Stimulated activated CD4-positive, alpha-beta T cell treated with anti-CD3 and anti-CD28 coated beads, Interleukin-12 subunit alpha, Interleukin-12 subunit beta, amount 100 ng/mL, for 24 hours (primary cell): ENCODE results near the gene MRM2.

Experiments
- DNase-seq, 2 experiments: peaks; one replicate each; pipeline ENCODE4 v3.0.0-alpha.2; 2020; ENCODE audit warnings: low read depth in 2 of 2

MRM2 gene

DNA sequence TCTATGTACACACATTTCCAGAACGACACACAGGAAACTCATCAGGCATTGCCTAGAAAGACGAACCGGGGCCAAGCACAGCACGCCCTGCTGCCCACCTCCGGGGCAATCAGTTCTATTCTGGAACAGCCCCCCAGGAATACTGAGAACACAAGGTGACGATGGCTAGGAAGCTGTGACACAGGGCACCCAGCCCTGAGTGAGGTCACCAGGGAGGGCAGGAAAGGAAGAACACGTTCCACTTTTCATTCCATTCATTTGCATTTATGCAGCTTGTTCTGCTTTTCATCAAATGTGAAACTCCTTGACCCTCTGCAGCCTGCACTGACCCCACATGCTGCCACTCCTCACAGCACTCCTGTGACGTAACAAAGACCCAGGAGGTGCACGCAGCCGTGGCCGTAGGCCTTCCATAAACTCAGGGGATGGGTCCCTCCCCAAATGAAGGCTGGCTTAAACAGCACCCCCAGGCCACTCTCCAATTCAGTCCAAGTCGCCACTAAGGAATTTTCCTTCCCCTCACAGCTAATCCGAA, 38.2 kb downstream of the MRM2 start:
- DNase-seq = no peak

DNA sequence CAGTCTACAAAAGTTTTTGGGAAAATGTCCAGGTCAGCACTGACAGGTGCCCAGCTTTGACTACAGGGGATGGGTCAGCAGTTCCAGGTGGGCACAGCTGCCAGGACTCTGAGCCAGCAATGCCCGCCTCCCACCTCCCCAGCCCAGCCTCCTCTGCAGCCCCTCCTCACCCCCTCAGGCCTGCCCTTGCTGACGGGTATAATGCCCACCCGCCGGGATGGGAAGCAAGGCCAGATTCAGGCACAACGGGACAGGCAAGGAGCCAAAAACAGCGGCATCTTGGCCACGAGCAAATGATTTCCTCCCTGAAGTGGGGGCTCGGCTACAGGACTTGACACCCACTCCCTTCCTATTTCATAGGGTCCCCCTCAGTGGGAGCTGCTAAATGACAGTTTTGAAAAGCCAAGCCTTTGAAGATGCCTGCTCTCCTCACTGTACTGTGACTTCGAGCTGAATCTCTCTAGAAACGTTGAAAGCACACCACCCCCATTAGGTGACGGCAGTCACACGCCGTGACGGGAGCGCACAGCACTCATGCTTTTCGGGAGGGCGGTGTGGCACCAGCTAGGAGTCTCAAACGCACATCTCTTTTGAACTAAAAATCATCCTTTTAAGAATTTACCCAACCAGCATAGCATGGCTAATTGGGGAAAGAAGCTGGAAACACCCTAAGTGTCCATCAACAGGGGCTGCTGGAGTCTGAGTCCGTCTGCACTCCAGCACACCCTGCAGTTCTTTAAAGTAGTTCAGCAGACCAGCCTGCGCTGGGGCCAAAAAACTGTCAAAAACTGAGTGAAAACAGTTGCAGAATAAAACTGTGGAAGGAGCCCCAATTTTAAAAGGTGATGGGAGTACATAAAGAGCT, 38.9 kb downstream of the MRM2 start:
- no peak for DNase-seq

DNA sequence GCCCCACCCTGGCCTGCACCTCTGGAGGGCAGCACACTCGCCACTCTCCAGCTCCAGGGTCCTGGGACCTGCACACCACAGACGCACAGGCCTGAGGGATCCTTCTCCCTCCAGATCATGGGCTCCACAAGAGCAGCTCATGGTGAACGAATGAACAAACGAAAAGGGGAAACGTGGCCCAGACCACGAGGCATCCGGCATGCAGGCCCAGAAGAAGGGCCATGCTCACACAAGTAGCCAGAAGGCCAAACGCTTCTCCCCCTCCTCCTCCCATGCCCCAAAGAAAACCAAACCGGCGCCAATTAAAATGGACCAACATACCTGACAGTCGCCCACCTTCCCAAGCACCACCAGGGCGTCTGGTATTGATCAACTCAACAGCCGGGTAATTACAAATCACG, 39.6 kb downstream of the MRM2 start:
- DNase-seq = no peak

DNA sequence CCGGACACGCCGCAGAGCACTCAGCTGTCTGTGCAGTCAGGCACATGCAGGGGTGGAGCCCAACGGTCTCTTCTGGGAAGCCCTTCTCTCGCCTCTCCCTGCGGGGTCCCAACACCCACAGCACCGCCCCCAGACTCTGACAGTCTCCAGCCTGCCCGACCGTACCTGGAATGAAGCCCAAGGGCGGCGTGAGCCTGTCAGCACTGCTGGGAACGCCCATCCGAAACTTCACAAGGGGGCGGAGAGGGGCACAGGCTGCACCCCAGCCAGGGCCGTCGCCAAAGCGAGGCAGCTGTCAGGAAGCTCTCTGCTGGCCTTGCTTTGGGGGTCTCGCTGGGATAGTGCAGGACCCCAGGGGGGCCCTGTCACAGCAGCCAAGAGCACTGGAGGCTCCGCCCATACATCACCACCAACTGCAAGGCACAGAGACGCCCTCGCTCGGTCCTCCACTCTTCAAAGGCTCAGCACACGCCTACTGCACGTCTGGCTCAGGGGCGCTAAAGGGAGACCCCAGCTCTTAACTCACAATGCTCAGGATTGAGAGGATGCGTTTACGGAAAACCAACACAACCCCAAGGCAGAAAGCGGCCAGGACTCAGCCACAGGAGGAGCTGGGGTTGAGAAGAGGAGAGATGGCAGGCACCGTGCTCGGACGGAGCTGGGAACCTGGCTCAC, 40.2 kb downstream of the MRM2 start:
- DNase-seq = no peak

DNA sequence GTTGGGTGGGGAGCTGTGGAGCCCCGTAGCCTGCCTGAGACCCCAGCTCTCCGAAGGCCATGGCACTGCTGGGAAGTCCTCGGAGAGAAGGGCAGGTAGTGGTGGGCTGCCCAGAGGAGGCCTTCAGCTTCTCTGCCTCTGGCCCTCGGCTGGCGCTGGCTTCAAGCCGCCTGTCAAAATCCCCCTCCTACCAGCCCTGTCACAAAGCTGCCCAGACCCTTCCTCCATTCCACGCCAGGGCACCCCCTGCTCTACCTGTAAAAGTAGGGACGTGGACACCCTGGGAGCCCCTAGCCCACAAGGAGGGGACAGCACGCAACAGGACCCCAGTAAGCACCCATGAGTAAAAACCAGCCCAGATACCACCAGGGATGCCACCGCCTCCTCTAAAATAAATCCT, 40.9 kb downstream of the MRM2 start:
- DNase-seq = no peak

DNA sequence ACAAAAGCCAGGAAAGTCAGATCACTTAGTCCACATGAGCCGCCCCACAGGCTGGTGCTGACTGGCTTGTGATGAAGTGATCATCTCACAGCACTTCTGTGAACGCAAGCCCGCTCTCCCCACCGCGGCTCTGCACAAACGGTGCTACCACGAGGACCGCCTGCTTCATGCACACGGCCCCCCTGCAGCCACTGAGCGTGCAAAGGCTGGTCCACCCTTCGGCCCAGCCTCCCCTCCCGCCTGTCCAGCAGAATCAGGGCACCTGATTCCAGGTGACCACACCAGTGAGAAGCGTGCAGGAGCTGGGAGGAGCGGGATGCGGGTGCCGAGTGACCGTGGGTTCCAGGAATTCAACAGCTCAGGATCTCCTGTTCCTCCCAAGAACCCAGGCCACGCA, 41.4 kb downstream of the MRM2 start:
- no peak for DNase-seq

DNA sequence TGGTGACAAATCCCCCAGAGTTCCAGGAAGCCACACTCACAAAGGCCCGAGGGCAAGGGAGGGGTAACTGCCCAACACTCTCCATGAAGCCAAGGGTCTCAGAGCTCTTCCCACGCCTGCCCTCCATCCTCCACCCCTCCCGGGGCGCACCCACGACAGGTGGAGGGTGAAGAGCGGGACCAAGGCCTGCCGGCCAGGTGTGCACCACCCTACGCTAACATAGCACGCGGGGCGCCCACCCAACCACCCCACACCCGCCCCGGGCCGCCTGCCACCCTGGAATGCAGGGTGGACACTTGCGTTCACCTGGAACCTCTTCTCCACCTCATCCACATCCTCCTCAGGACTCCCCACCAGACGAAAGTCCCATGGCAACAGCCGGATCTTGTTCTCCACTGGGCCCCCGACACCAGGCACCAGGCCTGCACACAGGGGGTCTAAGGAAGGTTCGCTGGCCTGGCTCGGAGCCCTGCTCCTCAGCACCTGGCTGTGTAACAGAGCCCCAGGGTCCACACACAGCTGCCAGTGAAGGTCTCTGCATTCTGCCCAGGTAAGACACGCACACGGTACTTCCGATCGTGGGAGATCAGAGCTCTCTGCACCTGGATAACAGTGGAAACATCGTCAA, 41.9 kb downstream of the MRM2 start:
- DNase-seq = no peak

DNA sequence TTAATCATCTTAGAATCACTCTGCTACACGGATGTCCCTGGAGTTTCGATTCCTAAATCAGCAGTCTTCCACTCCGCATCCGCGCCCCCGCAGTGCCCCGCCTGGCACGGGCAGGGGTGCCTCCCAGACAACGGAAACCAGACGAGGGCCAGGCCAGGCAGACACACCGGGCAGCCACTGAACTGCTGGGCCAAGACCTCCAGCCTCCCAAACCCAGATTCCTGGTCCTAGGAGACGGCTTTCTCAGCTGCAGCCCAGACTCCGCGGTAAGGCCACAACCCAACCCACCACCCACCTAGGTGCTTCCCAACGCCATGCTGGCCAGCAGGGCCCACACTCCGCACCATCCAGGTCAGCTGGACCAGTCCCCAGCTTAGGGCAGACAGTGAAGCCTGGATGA, 42.5 kb downstream of the MRM2 start:
- DNase-seq = no peak

DNA sequence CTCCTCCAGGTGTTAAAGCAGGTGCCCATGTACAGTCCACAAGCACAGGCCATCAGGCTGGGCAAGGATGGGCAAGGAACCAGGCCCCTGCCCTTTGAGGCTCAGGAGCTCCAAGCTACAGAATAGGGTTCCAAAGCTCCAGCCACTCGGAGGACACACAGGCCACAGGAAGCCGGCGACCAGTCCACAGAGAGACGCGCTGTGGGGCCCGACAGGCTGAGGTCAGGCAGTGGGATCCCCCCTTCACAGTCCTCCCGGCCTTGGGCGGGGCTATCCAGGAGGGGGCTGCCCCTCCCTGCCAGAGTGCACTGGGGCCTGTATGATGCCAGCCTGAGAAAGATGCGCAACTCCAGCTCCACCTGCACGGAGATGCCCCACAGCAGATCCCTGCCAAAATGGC, 43.2 kb downstream of the MRM2 start:
- DNase-seq = no peak

DNA sequence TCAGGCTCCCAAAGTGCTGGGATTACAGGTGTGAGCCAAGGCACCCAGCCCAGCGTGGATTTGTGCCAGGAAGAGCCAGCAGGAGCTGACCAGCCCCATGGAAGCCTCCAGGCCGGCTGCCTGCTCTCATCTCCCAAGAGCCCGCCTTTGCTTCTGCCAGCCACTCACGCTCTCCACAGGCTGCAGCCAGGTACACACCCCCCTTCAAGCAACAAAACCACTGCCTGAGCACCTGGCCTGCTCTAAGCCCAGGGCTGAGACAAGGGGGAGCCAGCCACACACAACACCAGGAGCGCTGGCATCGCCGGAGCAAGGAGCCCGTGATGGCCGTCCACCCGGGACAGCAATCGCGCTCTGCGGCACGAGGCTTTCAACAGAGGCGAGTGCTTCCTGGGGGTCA, 43.8 kb downstream of the MRM2 start:
- no peak for DNase-seq

DNA sequence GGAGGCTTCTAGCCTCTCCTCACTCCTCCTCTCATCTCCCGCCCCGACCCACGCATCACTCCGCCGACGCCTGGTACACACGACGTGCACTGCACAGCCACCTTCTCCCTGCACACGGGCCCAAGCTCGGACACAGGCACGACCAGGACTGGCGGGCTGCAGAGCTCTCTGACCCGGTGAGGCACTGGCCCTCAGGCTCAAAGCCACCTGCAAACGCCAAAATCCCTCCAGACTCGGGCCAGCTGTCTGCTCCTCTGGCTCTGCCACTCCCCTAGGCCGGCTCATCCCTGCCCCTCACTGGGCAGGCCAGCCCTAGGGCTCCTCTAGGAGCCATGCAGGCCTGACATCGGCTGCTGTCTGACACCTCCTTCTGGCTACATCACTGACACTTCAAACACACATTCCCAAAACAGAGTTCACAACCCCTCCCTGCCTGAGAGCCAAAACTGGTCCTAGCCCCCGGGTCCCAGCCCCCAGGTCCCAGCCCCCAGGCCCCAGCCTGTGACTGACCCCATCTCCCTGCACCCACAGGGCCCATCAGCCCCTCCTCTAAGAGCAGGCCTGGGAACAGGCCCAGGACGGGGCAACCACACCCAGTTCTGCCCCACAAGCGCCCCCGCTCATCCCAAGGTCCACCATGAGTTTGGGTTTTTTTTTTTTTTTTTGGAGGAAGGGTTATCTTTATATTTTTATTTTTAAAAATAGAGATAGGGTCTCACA, 44.4 kb downstream of the MRM2 start:
- no peak for DNase-seq

DNA sequence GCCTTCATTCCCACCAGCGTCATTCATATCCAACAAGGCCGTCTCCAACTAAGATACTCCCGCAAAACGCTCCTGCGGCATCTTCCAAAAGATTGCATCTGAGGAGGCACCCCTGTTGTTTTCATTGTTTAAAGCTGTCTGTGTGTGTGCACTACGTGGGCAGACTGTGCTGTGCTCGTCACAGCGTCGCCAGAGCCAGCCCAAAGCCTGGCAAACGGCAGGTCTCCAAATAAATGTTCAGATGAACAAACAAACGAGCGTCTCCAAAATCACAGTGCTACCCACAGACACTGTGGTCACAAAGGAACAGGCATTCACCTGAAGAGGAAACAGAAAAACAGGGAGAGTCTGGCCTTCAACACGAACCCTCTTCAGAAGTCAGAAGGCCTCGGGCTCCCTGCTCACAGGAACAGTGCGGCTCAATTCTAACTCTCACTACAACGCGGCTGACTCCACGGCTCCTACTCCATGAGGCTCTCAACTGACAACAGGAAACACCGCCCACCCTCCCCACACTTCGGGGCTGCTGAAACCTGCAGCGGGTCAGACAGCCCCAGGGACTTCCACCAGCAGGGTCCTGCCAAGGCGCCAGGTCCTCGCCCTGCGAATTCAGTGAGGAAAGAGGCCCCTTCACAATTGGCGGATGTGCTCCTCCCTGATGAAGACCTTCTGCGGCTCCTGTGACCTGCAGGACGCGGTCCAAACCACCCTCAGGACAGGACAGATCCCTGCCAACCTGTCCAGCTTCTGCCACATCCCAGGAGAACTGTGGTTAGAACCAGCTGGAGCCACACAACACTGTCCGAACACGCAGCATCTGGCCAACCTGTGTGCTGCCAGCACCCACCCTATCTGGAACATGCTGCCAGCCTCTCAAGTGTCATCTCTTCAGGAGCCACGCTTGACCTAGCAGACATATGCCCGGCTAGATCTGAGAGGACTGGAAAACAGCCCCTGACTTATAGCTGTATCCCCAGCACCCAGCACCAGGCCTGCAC, 45.3 kb downstream of the MRM2 start:
- DNase-seq = no peak

DNA sequence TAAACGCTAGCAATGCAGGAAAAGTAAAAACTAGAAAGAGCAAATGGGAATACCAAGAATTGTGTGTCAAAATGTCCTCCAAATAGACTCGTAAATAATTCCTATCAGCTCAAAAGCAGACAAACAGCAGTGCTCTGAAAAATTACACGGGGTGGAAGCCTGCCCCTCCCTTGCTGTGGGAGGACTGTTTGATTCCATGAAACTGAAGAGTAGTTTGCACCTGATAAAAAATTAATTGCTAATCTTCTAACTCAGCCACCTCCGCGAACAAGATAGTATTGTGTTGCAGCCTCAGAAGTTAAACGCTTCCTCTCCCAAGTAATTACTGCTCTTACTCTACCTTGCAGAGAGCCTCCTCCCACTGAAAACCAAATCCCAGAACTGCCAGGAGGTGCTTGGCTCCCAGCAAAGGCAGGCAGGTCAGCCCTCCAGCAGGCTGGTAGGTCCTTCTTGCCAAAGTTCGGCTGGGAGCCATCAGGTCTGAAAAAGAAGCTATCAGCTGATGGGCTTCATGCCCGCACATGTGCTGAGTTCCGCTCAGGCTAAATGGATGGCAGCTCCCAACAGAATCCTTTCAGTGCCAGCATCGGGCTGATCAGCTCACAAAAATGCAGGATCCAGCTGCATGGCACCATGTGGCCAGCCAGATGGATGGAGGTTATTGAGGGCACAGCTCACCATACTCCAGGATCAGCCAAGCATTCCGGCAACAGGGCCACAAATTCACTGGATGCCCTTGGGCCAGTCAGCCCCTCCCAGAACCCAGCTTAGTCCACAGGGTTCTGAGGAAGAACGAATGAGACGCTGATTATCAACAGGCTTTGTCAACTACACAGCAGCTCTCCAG, 46.4 kb downstream of the MRM2 start:
- no peak for DNase-seq

DNA sequence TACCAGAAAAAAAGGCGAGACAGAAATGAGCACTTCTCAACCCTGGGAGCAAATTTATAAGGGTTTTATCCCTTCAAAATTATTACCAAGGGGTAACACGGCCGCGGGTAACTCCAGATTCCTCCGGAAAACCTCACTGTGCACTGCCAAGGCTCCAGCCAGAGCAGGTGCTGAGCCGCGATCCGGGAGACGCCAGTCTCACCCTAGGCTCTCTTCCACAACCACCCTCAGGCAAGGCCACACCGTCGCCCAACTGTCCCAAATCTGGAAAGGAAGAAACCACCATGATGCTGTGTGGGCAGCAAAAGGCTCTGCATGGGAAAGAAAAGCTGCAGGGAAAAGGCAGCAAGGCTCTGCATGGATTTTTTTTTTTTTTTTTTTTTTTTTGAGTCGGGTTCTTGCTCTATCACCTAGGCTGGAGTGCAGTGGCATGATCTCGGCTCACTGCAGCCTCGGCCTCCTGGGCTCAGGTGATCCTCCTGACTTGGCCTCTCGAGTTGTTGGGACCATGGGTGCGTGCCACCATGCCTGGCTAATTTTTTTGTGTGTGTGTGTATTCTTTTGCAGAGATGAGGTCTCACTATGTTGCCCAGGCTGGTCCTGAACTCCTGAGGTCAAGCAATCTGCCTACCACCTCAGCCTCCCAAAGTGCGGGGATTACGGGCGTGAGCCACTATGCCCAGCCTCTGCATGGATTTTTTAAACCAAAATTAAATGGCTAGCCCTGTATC, 48.3 kb downstream of the MRM2 start:
- DNase-seq = no peak

DNA sequence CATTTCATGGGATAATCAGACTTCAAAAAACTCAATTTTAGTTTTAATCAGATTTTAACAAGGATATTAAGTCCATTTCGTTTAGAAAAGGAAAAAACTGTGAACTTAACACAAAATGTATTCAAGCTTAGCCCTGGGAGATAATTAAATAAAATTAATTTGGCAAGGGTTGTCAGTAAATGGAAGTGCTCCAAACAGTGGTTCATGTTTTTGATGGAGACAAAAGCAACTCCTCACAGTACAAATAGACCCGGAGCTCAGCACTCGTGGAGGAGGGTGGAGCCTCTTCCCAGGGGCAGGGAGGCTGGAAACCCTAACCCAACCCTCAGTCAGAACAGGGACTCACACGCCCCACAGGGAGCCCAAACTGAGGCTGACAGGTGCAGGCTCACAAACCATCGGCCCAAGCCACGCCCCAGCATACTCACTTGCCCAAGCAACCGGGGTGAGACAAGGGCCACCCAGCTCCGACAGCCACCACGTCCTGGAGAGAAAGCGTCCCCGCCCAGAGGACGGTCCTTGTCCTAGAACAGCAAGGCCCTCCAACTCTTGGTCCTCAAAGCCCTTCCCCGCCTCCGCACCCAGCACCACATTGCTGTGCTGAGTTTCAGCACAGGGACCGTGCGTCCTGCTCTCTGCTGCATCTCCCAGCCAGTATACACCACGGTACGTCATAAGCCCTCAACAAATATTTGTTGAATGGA, 49.0 kb downstream of the MRM2 start:
- DNase-seq = no peak

DNA sequence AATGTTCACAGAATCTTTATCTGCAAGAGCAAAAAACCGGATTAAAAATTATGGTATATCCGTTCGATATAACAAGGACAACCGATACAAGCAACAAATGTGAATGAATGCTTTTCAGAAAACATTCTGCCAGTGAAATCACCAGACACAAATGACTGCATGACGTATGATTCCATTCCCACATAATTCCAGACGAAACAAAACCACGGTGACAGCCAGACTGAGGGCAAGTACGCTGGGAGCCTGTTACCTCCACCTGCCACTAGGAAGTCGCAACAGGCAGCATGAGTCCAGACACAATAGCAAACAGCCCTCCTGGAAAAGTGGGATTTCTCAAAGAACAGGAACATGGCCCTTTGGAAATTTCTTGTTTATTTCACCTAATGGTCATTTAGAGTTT, 51.0 kb downstream of the MRM2 start:
- DNase-seq = no peak

DNA sequence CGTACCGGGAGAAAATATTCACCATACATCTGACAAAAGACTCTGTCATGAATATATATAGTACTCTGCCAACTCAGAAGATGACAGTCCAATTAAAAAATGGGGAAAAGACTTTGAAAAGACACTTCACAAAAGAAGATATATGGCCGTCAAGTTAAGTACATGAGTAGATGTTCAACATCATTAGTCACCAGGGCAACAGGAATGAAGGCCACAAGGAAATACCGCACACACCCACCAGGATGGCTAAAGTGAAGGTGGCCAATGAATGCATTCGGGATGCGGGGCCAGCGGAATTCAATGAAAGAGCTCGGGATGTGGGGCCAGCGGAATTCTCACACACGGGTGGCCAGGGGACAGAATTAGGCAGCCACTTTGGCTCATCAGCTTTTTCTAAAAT, 51.5 kb downstream of the MRM2 start:
- no peak for DNase-seq

DNA sequence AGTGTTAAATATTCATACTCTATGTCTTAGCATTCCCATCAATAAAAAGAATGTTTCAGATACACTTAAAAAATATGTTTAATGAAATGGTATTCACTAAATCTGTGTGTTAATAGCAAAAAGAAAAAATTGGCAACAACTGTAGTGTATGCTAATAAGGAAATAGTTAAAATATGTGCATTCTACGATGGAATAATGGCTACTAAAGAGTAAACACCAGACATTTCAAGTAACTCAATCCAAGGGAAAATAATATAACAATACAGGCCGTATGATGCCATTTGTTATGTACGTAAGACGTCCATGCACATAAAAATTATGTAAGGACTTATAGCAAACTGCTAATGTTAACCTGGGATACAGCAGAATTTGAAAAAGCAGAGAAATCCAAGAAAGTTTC, 55.8 kb downstream of the MRM2 start:
- no peak for DNase-seq

DNA sequence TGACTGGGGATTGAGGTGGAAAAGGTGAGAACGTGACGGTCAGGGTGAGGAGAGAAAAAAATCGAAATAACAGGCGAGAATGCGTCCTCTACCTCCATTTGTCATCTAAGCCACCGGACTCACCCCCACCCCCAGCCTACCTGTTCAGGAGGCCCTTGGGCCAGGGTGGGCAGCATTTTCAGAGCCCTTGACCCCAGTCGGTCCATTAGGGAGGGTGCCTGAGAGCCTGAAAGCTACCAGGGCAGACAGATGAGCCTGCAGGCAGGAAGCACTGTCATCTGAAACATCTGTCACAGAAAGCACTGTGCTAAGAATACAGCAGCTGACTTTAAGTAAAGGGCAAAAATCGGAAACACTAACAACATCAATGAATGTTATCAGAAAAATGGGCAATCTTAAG, 56.3 kb downstream of the MRM2 start:
- no peak for DNase-seq
